GM12873 (cell line): ENCODE measurements around the gene DENND5A.

Source experiments
- TF ChIP-seq, protein P1 (sequence below): IDR thresholded peaks from 2 replicates; pipeline ENCODE4 v1.5.1; 2012; ENCODE audit warnings: low read depth, mild to moderate bottlenecking, moderate library complexity, low read length, control low read depth; ENCODE audit not compliant: insufficient read depth; ENCODE audit errors: missing control alignments

The DENND5A gene

GRCh38 chr11:9273376-9274336, 8.5 kb upstream of the DENND5A start:
- TF ChIP-seq, protein P1, sequence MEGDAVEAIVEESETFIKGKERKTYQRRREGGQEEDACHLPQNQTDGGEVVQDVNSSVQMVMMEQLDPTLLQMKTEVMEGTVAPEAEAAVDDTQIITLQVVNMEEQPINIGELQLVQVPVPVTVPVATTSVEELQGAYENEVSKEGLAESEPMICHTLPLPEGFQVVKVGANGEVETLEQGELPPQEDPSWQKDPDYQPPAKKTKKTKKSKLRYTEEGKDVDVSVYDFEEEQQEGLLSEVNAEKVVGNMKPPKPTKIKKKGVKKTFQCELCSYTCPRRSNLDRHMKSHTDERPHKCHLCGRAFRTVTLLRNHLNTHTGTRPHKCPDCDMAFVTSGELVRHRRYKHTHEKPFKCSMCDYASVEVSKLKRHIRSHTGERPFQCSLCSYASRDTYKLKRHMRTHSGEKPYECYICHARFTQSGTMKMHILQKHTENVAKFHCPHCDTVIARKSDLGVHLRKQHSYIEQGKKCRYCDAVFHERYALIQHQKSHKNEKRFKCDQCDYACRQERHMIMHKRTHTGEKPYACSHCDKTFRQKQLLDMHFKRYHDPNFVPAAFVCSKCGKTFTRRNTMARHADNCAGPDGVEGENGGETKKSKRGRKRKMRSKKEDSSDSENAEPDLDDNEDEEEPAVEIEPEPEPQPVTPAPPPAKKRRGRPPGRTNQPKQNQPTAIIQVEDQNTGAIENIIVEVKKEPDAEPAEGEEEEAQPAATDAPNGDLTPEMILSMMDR, result no peak

DNA sequence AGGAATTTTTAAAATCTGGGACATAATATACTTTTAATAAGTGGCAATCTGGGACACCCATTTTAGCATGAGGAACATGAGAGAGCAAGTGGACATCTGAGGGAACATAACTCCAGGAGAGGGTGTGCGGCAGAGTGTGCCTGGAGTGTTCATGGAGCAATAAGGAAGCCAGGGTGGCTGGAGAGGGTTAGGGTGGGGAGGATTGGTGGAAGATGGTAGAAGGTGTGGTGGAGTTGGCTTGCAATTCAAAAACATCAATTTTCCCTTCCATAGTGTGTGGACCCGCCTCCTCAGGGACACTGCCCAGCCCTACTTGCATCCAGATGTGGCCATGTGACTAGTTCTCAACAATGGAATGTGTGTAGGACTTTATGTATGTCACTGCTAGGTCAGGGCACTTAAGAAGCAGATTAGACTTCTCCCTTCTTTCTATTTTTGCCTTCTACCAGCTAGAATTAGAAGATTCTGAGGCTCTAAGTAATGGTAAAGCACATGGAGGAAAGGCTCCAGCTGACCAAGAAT, 4.4 kb upstream of the DENND5A start:
- TF ChIP-seq, protein P1, result no peak

- TF ChIP-seq, protein P1, result no peak
These were observed 2.5 kb upstream of the DENND5A start for GRCh38 chr11:9267680-9268079.

DNA sequence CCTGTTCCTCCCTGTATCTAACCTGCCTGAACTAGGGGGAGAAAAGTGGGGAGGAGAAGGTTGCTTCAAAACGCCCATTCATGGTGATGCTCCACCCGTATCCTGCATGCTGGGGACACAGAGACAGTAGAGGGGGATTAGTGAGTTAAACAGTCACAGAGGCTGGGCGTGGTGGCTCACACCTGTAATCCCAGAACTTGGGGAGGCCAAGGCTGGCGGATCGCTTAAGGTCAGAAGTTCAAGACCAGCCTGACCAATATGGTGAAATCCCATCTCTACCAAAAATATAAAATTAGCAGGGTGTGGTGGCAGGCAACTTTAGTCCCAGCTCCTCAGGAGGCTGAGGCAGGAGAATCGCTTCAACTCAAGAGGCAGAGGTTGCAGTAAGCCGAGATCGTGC, 1.8 kb upstream of the DENND5A start:
- TF ChIP-seq, protein P1, result no peak

DNA sequence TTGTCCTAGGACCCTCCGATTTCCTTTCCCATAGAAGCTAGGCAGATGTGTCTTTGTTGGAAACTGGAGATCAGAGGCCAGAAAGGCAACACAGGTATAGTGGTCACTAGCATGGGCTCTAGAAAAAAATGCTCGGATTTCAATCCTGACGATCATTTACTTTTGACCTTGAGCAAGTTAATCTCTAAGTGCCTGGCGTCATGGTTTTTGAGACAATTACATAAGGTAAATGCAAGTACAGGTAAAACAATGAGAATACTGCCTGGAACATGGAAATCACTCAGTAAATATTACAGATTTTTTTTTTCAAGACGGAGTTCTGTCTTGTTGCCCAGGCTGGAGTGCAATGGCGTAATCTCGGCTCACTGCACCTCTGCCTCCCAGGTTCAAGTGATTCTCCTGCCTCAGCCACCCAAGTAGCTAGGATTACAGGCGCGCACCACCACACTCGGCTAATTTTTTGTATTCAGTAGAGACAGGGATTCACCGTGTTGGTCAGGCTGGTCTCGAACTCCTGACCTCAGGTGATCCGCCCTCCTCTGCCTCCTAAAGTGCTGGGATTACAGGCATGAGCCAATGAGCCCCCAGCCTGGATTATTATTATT, 1.1 kb upstream of the DENND5A start:
- TF ChIP-seq, protein P1, result no peak

DNA sequence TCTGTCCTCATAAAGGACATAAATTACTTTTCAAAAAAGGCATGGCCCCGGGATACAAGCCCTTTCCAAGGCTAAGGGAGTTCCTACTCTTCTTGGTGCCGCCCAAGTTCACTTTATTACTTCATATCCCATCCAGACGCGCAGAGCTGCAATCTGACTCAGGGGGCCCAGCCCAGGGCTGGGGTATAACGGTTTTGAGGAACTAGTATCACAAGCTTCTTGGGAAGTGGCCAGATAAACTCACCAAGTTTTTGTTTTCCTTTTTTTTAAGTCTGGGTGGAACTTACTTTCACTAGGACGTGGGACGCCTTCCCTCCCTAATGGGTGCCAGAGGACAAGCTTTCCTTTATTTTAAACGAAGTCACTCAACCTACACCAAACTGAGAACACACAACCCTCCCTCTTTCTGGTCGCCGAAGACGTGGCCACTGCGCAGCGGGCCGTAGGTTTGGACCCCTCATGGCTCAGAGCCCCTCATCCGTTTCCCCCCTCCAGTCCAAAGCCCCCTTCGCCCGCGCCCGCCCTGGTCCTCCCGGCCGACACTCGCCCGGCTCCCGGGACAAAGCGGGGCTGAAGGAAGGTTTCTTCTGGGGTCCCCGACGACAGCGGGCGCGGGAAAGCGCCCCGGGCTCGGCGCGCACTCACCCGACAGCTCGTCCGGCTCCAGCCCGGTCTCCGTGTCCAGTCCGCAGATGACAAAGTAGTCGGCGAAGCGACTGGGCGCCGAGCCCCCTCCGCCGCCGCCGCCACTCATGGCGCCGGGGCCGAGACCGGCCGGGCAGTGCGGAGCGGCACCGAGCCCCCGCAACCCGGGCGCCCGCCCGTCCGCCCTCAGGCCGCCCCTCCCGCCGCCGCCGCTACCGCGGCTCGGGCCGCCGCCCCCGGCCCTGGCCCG, 587 bp downstream of the DENND5A start:
- TF ChIP-seq, protein P1, result no peak
